Gastroesophageal sphincter (tissue), 4 donors: ENCODE data around the gene FANCG. TPM values are rescaled to one million over a fixed set of nuclear protein-coding genes. Genes with fewer than 3 reads are reported as not detected.

Source experiments
- ATAC-seq: fragments of 150-250 bp; one replicate; pipeline ENCODE4 v1.9.1; 2016; ENCODE audit warnings: mild to moderate bottlenecking, moderate library complexity
- H3K27ac ChIP-seq, 4 donors: fragments of 200-600 bp; sonication (generic) in 3 of 4; 1 replicate in 3 of 4; 2 replicates in 1 of 4; pipeline ENCODE4 v1.5.1; 2016 to 2019
- H3K27me3 ChIP-seq: fragments of 200-600 bp; sonication (generic); one replicate; pipeline ENCODE4 v1.5.1; 2019
- H3K36me3 ChIP-seq, 2 donors: fragments of 200-600 bp; sonication (generic); one replicate each; pipeline ENCODE4 v1.5.1; 2019; ENCODE audit warnings: control low read depth in 1 of 2
- H3K4me1 ChIP-seq, 3 donors: fragments of 200-600 bp; sonication (generic); 1 replicate in 2 of 3; 2 replicates in 1 of 3; pipeline ENCODE4 v1.5.1; 2016 to 2019; ENCODE audit warnings: control low read depth in 2 of 3
- H3K4me3 ChIP-seq, 2 donors: fragments of 200-600 bp; sonication (generic); one replicate each; pipeline ENCODE4 v1.5.1; 2019; ENCODE audit warnings: mild to moderate bottlenecking in 1 of 2, moderate library complexity in 1 of 2
- H3K9me3 ChIP-seq, 3 donors: fragments of 200-600 bp; sonication (generic); one replicate each; pipeline ENCODE4 v1.5.1; 2017 to 2019; ENCODE audit warnings: control low read depth in 2 of 3
- EP300 ChIP-seq: sonication (generic); formaldehyde crosslinking; IDR thresholded peaks from one replicate; pipeline ENCODE4 v1.6.1; 2017; ENCODE audit warnings: antibody characterized with exemption, mild to moderate bottlenecking
- POLR2A ChIP-seq, 2 donors: fragments of 450-650 bp; IDR thresholded peaks; one replicate each; pipeline ENCODE4 v1.6.1; 2017; ENCODE audit warnings: antibody characterized with exemption in 2 of 2, mild to moderate bottlenecking in 2 of 2, moderate library complexity in 1 of 2
- POLR2AphosphoS5 ChIP-seq: sonication (generic); formaldehyde crosslinking; IDR thresholded peaks from one replicate; pipeline ENCODE4 v1.6.1; 2017; ENCODE audit warnings: antibody characterized with exemption
- WGBS, 2 donors: methylation state at CpG; one replicate each; pipeline ENCODE4 v1.1.5; 2018; ENCODE audit warnings: low coverage in 1 of 2; 5-methylcytosine and 5-hydroxymethylcytosine counted together
- total RNA-seq, 4 donors: library from RNA; depleted of rRNA; stranded (reverse); fragments of >200 nt; gene quantifications; one replicate each; pipeline ENCODE4 v1.1.0, GENCODE V29; 2016
- TF ChIP-seq, protein P1 (sequence below), 4 experiments: fragments of 200-600 bp in 2 of 4; fragments of 450-650 bp in 2 of 4; sonication (generic) in 1 of 4; IDR thresholded peaks; one replicate each; pipeline ENCODE4 v1.5.1; 2017 to 2019; ENCODE audit warnings: antibody characterized with exemption in 4 of 4, mild to moderate bottlenecking in 2 of 4, moderate library complexity in 2 of 4

FANCG gene
- total RNA-seq, 4 donors from 2014 or later, result 3.0 to 7.2 (median 5.1) TPM

DNA sequence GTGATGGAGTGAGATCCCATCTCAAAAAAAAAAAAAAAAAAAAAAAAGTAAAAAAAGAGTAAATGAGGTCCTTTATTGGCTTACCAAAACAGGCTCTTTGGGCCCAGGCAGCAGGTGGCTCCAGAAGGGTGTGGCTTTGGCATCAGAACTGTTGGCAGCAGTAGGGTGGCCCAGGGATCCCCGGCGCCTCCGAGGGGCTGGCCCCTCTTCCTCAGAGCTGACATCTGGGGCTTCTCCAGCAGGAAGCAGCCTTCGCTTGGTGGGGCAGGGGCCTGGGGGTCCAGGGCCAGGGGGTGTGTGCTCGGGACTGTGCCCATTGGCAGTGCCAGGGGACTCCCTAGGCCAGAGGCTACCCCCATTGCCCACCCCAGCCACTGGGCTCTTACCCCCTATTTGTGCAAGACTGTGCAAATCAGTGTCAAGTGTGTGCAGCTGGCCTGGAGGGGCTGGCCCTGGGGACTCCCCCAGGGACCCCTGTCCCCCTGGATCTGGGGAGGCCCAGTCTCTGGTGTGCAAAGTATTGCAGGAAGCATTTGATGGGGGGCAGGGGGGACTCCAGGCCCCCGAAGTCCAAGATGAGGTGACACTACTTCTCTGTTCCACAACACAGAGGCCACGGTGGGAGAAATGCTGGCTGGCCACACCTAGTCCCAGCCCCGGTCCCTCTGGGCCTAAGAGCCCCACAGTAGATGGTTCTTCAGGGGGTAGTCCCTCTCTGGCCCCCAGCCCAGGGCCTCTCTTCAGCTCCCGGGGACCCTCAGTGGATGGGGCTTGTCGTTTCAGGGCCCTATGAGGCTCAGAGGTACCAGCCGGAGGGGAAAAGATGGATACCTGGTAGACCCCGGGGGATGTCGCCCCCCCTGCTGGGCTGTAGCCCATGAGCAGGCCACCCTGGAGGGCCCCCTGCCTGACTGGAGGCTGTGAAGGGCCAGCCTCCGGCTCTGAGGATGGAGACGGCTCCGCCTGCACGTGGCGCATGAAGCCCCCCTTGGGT lies 27.9 kb upstream of the FANCG start:
- Histone ChIP-seq H3K9me3 (no peaks in the 10 kb centered on the region), H3K27ac (no peak overlapping the region), H3K27me3 (no peaks in the 10 kb centered on the region), H3K4me3 (no peak overlapping the region), H3K4me1 (peaks cover 0 to 45% (median 23%) of the 10 kb centered on the region in 3 donors), H3K36me3 (peaks cover 0 to 48% of the 10 kb centered on the region in 2 donors)
- WGBS, 2 donors, result 56 to 92% methylated on average over 3 to 4 of the region's 18 CpGs
- TF ChIP-seq EP300 (no peak), POLR2AphosphoS5 (no peak), POLR2A (IDR thresholded peaks at IDR 0.05) (no peak)
- TF ChIP-seq, protein P1, sequence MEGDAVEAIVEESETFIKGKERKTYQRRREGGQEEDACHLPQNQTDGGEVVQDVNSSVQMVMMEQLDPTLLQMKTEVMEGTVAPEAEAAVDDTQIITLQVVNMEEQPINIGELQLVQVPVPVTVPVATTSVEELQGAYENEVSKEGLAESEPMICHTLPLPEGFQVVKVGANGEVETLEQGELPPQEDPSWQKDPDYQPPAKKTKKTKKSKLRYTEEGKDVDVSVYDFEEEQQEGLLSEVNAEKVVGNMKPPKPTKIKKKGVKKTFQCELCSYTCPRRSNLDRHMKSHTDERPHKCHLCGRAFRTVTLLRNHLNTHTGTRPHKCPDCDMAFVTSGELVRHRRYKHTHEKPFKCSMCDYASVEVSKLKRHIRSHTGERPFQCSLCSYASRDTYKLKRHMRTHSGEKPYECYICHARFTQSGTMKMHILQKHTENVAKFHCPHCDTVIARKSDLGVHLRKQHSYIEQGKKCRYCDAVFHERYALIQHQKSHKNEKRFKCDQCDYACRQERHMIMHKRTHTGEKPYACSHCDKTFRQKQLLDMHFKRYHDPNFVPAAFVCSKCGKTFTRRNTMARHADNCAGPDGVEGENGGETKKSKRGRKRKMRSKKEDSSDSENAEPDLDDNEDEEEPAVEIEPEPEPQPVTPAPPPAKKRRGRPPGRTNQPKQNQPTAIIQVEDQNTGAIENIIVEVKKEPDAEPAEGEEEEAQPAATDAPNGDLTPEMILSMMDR (IDR thresholded peaks at IDR 0.05), result no peak
- ATAC-seq, result no peak

GRCh38 chr9:35106343-35106730 lies 26.6 kb upstream of the FANCG start:
- H3K9me3 ChIP-seq, result no peaks in the 10 kb centered on the region
- ATAC-seq, result no peak
- H3K4me1 ChIP-seq, result peaks cover 0 to 47% (median 24%) of the 10 kb centered on the region in 3 donors
- H3K27ac ChIP-seq, result no peak overlapping the region
- H3K27me3 ChIP-seq, result no peaks in the 10 kb centered on the region
- TF ChIP-seq POLR2AphosphoS5 (no peak), POLR2A (IDR thresholded peaks at IDR 0.05) (no peak)
- TF ChIP-seq, protein P1 (IDR thresholded peaks at IDR 0.05), result no peak
- no peak overlapping the region for H3K4me3 ChIP-seq
- WGBS, 2 donors, result 75 to 100% methylated on average over 1 to 2 of the region's 7 CpGs
- H3K36me3 ChIP-seq, result peaks cover 0 to 52% of the 10 kb centered on the region in 2 donors

GRCh38 chr9:35105571-35106342 lies 26.0 kb upstream of the FANCG start:
- no peak for ATAC-seq
- no peak overlapping the region for H3K27ac ChIP-seq
- WGBS, 2 donors, result 86% methylated on average over 4 of the region's 13 CpGs; no CpG with 5 or more reads in 1 of the 2 donors
- peaks cover 0 to 58% of the 10 kb centered on the region in 2 donors for H3K36me3 ChIP-seq
- peaks cover 0 to 49% (median 24%) of the 10 kb centered on the region in 3 donors for H3K4me1 ChIP-seq
- H3K4me3 ChIP-seq, result no peak overlapping the region
- no peaks in the 10 kb centered on the region for H3K27me3 ChIP-seq
- H3K9me3 ChIP-seq, result no peaks in the 10 kb centered on the region
- no peak for TF ChIP-seq EP300
- TF ChIP-seq POLR2A (IDR thresholded peaks at IDR 0.05), result no peak
- TF ChIP-seq, protein P1 (IDR thresholded peaks at IDR 0.05), result no peak
- no peak for TF ChIP-seq POLR2AphosphoS5

GRCh38 chr9:35105126-35105525 lies 25.4 kb upstream of the FANCG start:
- Histone ChIP-seq H3K4me1 (peaks cover 0 to 43% (median 17%) of the 10 kb centered on the region in 3 donors), H3K9me3 (no peaks in the 10 kb centered on the region), H3K36me3 (peaks cover 0 to 64% of the 10 kb centered on the region in 2 donors), H3K4me3 (no peak overlapping the region), H3K27ac (no peak overlapping the region), H3K27me3 (no peaks in the 10 kb centered on the region)
- WGBS, 2 donors, result 74 to 88% methylated on average over 3 to 5 of the region's 12 CpGs
- no peak for ATAC-seq
- TF ChIP-seq POLR2AphosphoS5, result no peak
- TF ChIP-seq POLR2A (IDR thresholded peaks at IDR 0.05), result no peak
- no peak for TF ChIP-seq EP300
- TF ChIP-seq, protein P1 (IDR thresholded peaks at IDR 0.05), result no peak
